ENCODE measurements around the gene SH3RF3. TPM values are rescaled to one million over a fixed set of nuclear protein-coding genes. Genes with fewer than 3 reads are reported as not detected.

The SH3RF3 gene
- total and polyA plus RNA-seq, 10 of the 15 experiments (the other 5 are each of a cell fraction or from before 2014, with no cell fraction given): 0.08 to 8.8 (median 2.3) TPM

DNA sequence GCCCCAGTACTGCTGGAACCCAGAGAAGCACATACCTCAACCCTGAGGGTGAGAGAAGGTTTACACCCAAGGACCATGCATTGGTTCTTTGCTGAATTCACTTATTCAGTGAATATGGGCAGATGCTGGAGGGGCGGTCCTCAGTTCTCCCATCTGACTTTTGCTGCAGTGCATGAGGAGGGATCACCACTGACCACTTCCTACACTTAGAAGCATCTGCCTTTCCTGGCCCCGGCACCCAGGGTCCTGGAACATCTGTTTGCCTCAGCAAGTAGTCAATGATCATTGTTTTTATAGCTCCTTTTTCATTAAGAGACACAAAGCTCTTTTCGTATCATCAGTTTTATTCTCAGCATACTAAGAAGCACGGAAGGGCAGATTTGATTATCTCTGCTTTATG lies 211.4 kb downstream of the SH3RF3 start:
- no TSS peak for BruUV-seq (replicated peaks)
- H3K27me3 ChIP-seq (replicated peaks in 1 of 2; ENCODE audit: control insufficient read depth in 2 of 2, insufficient read depth in 2 of 2, low read length in 1 of 2): no peaks in the 10 kb centered on the region
- POLR2A ChIA-PET: no interaction called here
- ATAC-seq: no peak
- FAIRE-seq: no peak
- H3K9ac ChIP-seq (ENCODE audit: control insufficient read depth, insufficient read depth, low read length): no peak overlapping the region
- no peak overlapping the region for H2AFZ ChIP-seq (ENCODE audit: control insufficient read depth, low read depth, low read length)
- in situ Hi-C loops (cut with MboI): no loop called here
- CTCF ChIA-PET: interaction anchor here (1.5 kb wide), 1 partner anchor 22 kb away, joined by 3 read pairs; no protein-coding TSS in a partner anchor
- H3K27ac ChIP-seq (ENCODE audit: control insufficient read depth, insufficient read depth): no peak overlapping the region
- H3K36me3 ChIP-seq (ENCODE audit: control insufficient read depth in 2 of 2, insufficient read depth in 2 of 2, low read length in 1 of 2): no peaks in the 10 kb centered on the region
- no peaks in the 10 kb centered on the region for H3K79me2 ChIP-seq (ENCODE audit: control insufficient read depth, insufficient read depth, low read length)
- no peak overlapping the region for H3K4me3 ChIP-seq
- no peak for DNase-seq (ENCODE audit: low read depth, low spot score)
- H3K9me3 ChIP-seq (replicated peaks; ENCODE audit: control insufficient read depth, insufficient read depth, low read length): no peaks in the 10 kb centered on the region
- H3K4me2 ChIP-seq (ENCODE audit: control insufficient read depth, insufficient read depth): no peak overlapping the region
- H4K20me1 ChIP-seq (ENCODE audit: control insufficient read depth, insufficient read depth): no peaks in the 10 kb centered on the region
- RAD21 ChIA-PET (ENCODE audit: unreplicated experiment): no interaction called here
- intact Hi-C loops (cut with micrococcal nuclease; ENCODE audit: unreplicated experiment): no loop called here
- SMC1A ChIA-PET (ENCODE audit: uncharacterized antibody, unreplicated experiment): interaction anchor here (0.8 to 1.1 kb wide), 3 partner anchors 8 to 409 kb away, joined by 3 to 4 read pairs (median 4); no protein-coding TSS in a partner anchor
- WGBS (ENCODE audit: insufficient coverage, insufficient replicate concordance, low lambda C conversion rate, missing lambda C conversion rate): 56% methylated on average over 4 of the region's 4 CpGs
- peaks cover 4% of the 10 kb centered on the region for H3K4me1 ChIP-seq (ENCODE audit: control insufficient read depth, insufficient read depth, low read length)
- no peak for TF ChIP-seq BACH1 (IDR thresholded peaks at IDR 0.05; ENCODE audit: borderline replicate concordance)
- TF ChIP-seq POLR2AphosphoS5 (IDR thresholded peaks at IDR 0.05; ENCODE audit: low read length): no peak
- TF ChIP-seq IKZF1 (conservative IDR thresholded peaks at IDR 0.05): no peak
- TF ChIP-seq MEF2A (IDR thresholded peaks at IDR 0.05; ENCODE audit: insufficient read depth, low read depth, low read length): no peak
- no peak for TF ChIP-seq SUZ12 (IDR thresholded peaks at IDR 0.05; ENCODE audit: unreplicated experiment)
- no peak for TF ChIP-seq HDAC2 (IDR thresholded peaks at IDR 0.05)
- TF ChIP-seq TAF1 (IDR thresholded peaks at IDR 0.05; ENCODE audit: borderline replicate concordance, low read depth, low read length): no peak
- TF ChIP-seq FOXM1 (IDR thresholded peaks at IDR 0.05; ENCODE audit: low read depth, low read length): no peak
- no peak for TF ChIP-seq SIN3A (IDR thresholded peaks at IDR 0.05; ENCODE audit: low read depth, low read length)
- no peak for TF ChIP-seq CEBPB (IDR thresholded peaks at IDR 0.05; ENCODE audit: borderline replicate concordance in 1 of 2, low read depth in 2 of 2, low read length in 2 of 2)
- TF ChIP-seq SMAD1 (IDR thresholded peaks at IDR 0.05; ENCODE audit: low read depth, partially characterized antibody): no peak
- no peak for TF ChIP-seq WRNIP1 (IDR thresholded peaks at IDR 0.05; ENCODE audit: borderline replicate concordance, low read depth, low read length)
- no peak for TF ChIP-seq ATF3 (IDR thresholded peaks at IDR 0.05; ENCODE audit: borderline replicate concordance, extremely low read depth, low read depth, low read length)
- no peak for TF ChIP-seq NR2F1 (conservative IDR thresholded peaks at IDR 0.05)
- no peak for TF ChIP-seq ASH2L (IDR thresholded peaks at IDR 0.05; ENCODE audit: borderline replicate concordance, low read depth)
- TF ChIP-seq, protein P1, sequence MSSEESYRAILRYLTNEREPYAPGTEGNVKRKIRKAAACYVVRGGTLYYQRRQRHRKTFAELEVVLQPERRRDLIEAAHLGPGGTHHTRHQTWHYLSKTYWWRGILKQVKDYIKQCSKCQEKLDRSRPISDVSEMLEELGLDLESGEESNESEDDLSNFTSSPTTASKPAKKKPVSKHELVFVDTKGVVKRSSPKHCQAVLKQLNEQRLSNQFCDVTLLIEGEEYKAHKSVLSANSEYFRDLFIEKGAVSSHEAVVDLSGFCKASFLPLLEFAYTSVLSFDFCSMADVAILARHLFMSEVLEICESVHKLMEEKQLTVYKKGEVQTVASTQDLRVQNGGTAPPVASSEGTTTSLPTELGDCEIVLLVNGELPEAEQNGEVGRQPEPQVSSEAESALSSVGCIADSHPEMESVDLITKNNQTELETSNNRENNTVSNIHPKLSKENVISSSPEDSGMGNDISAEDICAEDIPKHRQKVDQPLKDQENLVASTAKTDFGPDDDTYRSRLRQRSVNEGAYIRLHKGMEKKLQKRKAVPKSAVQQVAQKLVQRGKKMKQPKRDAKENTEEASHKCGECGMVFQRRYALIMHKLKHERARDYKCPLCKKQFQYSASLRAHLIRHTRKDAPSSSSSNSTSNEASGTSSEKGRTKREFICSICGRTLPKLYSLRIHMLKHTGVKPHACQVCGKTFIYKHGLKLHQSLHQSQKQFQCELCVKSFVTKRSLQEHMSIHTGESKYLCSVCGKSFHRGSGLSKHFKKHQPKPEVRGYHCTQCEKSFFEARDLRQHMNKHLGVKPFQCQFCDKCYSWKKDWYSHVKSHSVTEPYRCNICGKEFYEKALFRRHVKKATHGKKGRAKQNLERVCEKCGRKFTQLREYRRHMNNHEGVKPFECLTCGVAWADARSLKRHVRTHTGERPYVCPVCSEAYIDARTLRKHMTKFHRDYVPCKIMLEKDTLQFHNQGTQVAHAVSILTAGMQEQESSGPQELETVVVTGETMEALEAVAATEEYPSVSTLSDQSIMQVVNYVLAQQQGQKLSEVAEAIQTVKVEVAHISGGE (CRISPR knock-in tag; IDR thresholded peaks at IDR 0.05): no peak
- no peak for TF ChIP-seq BCLAF1 (IDR thresholded peaks at IDR 0.05)
- TF ChIP-seq ETV6 (conservative IDR thresholded peaks at IDR 0.05 in 1 of 2, IDR thresholded peaks at IDR 0.05 in 1 of 2; ENCODE audit: borderline replicate concordance in 1 of 2, low read depth in 1 of 2): no peak

All from GM12878 (cell line).